Measurements from ENCODE around the gene GMDS. TPM values are rescaled to one million over a fixed set of nuclear protein-coding genes. Genes with fewer than 3 reads are reported as not detected.

GMDS gene
- polyA plus RNA-seq, 1 of the 3 experiments (the other 2 are of a cell fraction), result 12.3 TPM

GRCh38 chr6:2061880-2062279 is 183.5 kb downstream of the GMDS start:
- ChIA-PET CTCF (interaction anchor here (0.6 to 1.3 kb wide), 3 partner anchors 13 to 42 kb away, joined by 3 to 6 read pairs (median 3); no protein-coding TSS in a partner anchor), POLR2A (no interaction called here)
- H3K9me2 ChIP-seq, result no peaks in the 10 kb centered on the region
- H3K9me3 ChIP-seq, result no peaks in the 10 kb centered on the region
- no peaks in the 10 kb centered on the region for H3K36me3 ChIP-seq (replicated peaks in 1 of 2; ENCODE audit: control insufficient read depth in 1 of 2, insufficient read depth in 2 of 2, low read length in 1 of 2)
- H4K20me1 ChIP-seq (ENCODE audit: insufficient read depth), result no peaks in the 10 kb centered on the region
- H3K4me1 ChIP-seq (ENCODE audit: control insufficient read depth in 1 of 2, insufficient read depth in 2 of 2, low read depth in 1 of 2, low read length in 1 of 2), result peaks cover 0 to 3% of the 10 kb centered on the region in 2 experiments; a peak in 2 of 4 replicates
- H3K9ac ChIP-seq, result no peak overlapping the region
- 83% methylated on average over 2 of the region's 3 CpGs for WGBS (ENCODE audit: low lambda C conversion rate)
- no peaks in the 10 kb centered on the region for H3K79me2 ChIP-seq (ENCODE audit: insufficient read depth)
- no peak overlapping the region for H2AFZ ChIP-seq (ENCODE audit: low read depth)
- no peak overlapping the region for H3K4me3 ChIP-seq (ENCODE audit: low read depth in 2 of 2, low read length in 1 of 2)
- TF ChIP-seq NRF1 (IDR thresholded peaks at IDR 0.05; ENCODE audit: low read depth, low read length) (no peak), TCF12 (IDR thresholded peaks at IDR 0.05) (peak; percentile 48), EZH2phosphoT487 (IDR thresholded peaks at IDR 0.05; ENCODE audit: borderline replicate concordance, low read depth) (no peak), SIN3A (IDR thresholded peaks at IDR 0.05; ENCODE audit: borderline replicate concordance, low read depth, low read length) (no peak), MAX (IDR thresholded peaks at IDR 0.05; ENCODE audit: low read depth) (no peak), FOXJ3 (CRISPR knock-in tag; IDR thresholded peaks at IDR 0.05) (no peak), PBX3 (IDR thresholded peaks at IDR 0.05) (peak; percentile 40)
- no peaks in the 10 kb centered on the region for H3K27me3 ChIP-seq (ENCODE audit: insufficient read depth)
- no peak overlapping the region for H3K27ac ChIP-seq (ENCODE audit: low read depth in 2 of 2, low read length in 1 of 2)
- no peak for DNase-seq
- no peak overlapping the region for H3K4me2 ChIP-seq
- H3F3A ChIP-seq (replicated peaks; ENCODE audit: insufficient read depth), result no peaks in the 10 kb centered on the region

- Histone ChIP-seq H3K27me3 (ENCODE audit: insufficient read depth) (no peaks in the 10 kb centered on the region), H3K4me3 (ENCODE audit: low read depth in 2 of 2, low read length in 1 of 2) (no peak overlapping the region), H3K27ac (ENCODE audit: low read depth in 2 of 2, low read length in 1 of 2) (no peak overlapping the region; a peak in 1 of 4 replicates), H3K4me2 (no peak overlapping the region), H3K79me2 (ENCODE audit: insufficient read depth) (no peaks in the 10 kb centered on the region), H3K36me3 (replicated peaks in 1 of 2; ENCODE audit: control insufficient read depth in 1 of 2, insufficient read depth in 2 of 2, low read length in 1 of 2) (no peaks in the 10 kb centered on the region), H3K9me3 (no peaks in the 10 kb centered on the region), H3K4me1 (ENCODE audit: control insufficient read depth in 1 of 2, insufficient read depth in 2 of 2, low read depth in 1 of 2, low read length in 1 of 2) (no peaks in the 10 kb centered on the region), H3K9me2 (no peaks in the 10 kb centered on the region), H4K20me1 (ENCODE audit: insufficient read depth) (no peaks in the 10 kb centered on the region), H3K9ac (no peak overlapping the region), H3F3A (replicated peaks; ENCODE audit: insufficient read depth) (no peaks in the 10 kb centered on the region), H2AFZ (ENCODE audit: low read depth) (no peak overlapping the region)
- ChIA-PET CTCF (no interaction called here), POLR2A (no interaction called here)
- DNase-seq, result no peak
- TF ChIP-seq RAD21 (IDR thresholded peaks at IDR 0.05; ENCODE audit: low read length), result no peak
- TF ChIP-seq JUND (IDR thresholded peaks at IDR 0.05), result 0 out of 2 replicates have a peak, but pooled peaks have one; percentile 27
- peak; percentile 42; the same call in 1 of the 2 replicates for TF ChIP-seq POLR2AphosphoS5 (IDR thresholded peaks at IDR 0.05; ENCODE audit: low read depth, low read length)
- peak in 1 of 2 experiments; percentile 24; a peak in 1 of 4 replicates for TF ChIP-seq EP300 (IDR thresholded peaks at IDR 0.05; ENCODE audit: borderline replicate concordance in 1 of 2, low read depth in 1 of 2, low read length in 1 of 2)
- TF ChIP-seq GATA2 (CRISPR knock-in tag; IDR thresholded peaks at IDR 0.05), result no peak
- peak; percentile 90 for TF ChIP-seq TCF12 (IDR thresholded peaks at IDR 0.05)
Observed at GRCh38 chr6:2055911-2056310, 189.5 kb downstream of the GMDS start.

GRCh38 chr6:2055143-2055542 is 190.3 kb downstream of the GMDS start:
- WGBS (ENCODE audit: low lambda C conversion rate), result 100% methylated on average over 1 of the region's 1 CpG
- H2AFZ ChIP-seq (ENCODE audit: low read depth), result no peak overlapping the region
- H3K36me3 ChIP-seq (replicated peaks in 1 of 2; ENCODE audit: control insufficient read depth in 1 of 2, insufficient read depth in 2 of 2, low read length in 1 of 2), result no peaks in the 10 kb centered on the region
- no peaks in the 10 kb centered on the region for H3K4me1 ChIP-seq (ENCODE audit: control insufficient read depth in 1 of 2, insufficient read depth in 2 of 2, low read depth in 1 of 2, low read length in 1 of 2)
- H3K27me3 ChIP-seq (ENCODE audit: insufficient read depth), result no peaks in the 10 kb centered on the region
- H3K9ac ChIP-seq, result no peak overlapping the region
- H3K9me2 ChIP-seq, result no peaks in the 10 kb centered on the region
- DNase-seq, result no peak
- H3K79me2 ChIP-seq (ENCODE audit: insufficient read depth), result no peaks in the 10 kb centered on the region
- no peaks in the 10 kb centered on the region for H4K20me1 ChIP-seq (ENCODE audit: insufficient read depth)
- ChIA-PET CTCF (no interaction called here), POLR2A (no interaction called here)
- no peaks in the 10 kb centered on the region for H3K9me3 ChIP-seq
- TF ChIP-seq MXI1 (IDR thresholded peaks at IDR 0.05; ENCODE audit: low read depth, low read length), result no peak
- TF ChIP-seq SMC3 (IDR thresholded peaks at IDR 0.05; ENCODE audit: low read depth, low read length), result no peak
- TF ChIP-seq RFX5 (IDR thresholded peaks at IDR 0.05; ENCODE audit: low read length), result no peak
- no peak for TF ChIP-seq ZBTB33 (IDR thresholded peaks at IDR 0.05; ENCODE audit: borderline replicate concordance, low read depth)
- no peak for TF ChIP-seq CHD2 (IDR thresholded peaks at IDR 0.05; ENCODE audit: low read length, partially characterized antibody)
- TF ChIP-seq EZH2phosphoT487 (IDR thresholded peaks at IDR 0.05; ENCODE audit: borderline replicate concordance, low read depth), result no peak
- TF ChIP-seq POLR2AphosphoS5 (IDR thresholded peaks at IDR 0.05; ENCODE audit: low read depth, low read length), result no peak
- no peak overlapping the region for H3K27ac ChIP-seq (ENCODE audit: low read depth in 2 of 2, low read length in 1 of 2)
- H3F3A ChIP-seq (replicated peaks; ENCODE audit: insufficient read depth), result no peaks in the 10 kb centered on the region
- no peak overlapping the region for H3K4me2 ChIP-seq
- H3K4me3 ChIP-seq (ENCODE audit: low read depth in 2 of 2, low read length in 1 of 2), result no peak overlapping the region

All from SK-N-SH (cell line).